NT2/D1 (cell line): ENCODE results near the gene DRAM2.

Experiments
- YY1 ChIP-seq: IDR thresholded peaks from 2 replicates; pipeline ENCODE4 v1.6.1; 2011; ENCODE audit not compliant: insufficient read length, insufficient read depth
- ZNF274 ChIP-seq: IDR thresholded peaks from 2 replicates; pipeline ENCODE4 v1.6.1; 2011; ENCODE audit warnings: mild to moderate bottlenecking, low read depth, low read length

DNA sequence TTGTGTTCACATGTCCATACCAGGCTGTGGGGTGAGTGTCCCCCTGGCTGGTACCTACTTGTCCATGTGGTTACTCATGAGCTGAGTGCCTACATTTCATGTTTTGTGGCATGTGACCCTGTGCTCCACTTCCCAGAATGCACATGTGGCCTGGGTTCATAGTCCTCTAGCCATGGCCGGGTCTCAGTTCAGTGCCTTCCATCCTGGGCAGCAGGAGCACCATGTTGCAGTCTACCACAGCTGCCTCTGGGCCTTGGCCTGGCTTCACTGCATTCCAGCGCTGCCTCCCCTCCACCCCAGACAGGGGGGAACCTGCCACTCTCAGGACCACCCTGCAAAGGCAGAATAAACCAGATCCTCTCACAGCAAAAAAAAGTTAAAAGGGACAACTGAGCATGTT, 5.6 kb upstream of the DRAM2 start:
- TF ChIP-seq YY1 (no peak), ZNF274 (no peak)
